Measurements from ENCODE around the gene PRRC1.

DNA sequence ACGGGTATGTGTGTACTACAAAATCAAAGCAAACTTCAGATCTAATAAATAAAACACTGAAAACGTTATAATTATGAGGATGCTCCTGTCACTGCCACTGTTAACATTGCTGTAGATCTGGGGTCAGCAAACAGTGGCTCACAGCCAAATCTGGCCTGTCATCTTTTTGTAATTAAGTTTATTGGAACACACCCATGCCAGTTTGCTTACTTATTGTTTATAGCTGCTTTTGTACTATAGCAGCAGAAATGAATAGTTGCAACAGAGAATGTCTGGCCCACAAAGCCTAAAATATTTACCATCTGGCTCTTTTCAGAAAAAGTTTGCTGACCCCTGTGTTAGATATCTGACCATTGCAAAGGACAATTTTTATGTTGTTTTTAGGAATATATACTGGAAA, 32.1 kb downstream of the PRRC1 start:
- no peak for TF ChIP-seq POLR2A (IDR thresholded peaks at IDR 0.05)
- TF ChIP-seq, protein P1, sequence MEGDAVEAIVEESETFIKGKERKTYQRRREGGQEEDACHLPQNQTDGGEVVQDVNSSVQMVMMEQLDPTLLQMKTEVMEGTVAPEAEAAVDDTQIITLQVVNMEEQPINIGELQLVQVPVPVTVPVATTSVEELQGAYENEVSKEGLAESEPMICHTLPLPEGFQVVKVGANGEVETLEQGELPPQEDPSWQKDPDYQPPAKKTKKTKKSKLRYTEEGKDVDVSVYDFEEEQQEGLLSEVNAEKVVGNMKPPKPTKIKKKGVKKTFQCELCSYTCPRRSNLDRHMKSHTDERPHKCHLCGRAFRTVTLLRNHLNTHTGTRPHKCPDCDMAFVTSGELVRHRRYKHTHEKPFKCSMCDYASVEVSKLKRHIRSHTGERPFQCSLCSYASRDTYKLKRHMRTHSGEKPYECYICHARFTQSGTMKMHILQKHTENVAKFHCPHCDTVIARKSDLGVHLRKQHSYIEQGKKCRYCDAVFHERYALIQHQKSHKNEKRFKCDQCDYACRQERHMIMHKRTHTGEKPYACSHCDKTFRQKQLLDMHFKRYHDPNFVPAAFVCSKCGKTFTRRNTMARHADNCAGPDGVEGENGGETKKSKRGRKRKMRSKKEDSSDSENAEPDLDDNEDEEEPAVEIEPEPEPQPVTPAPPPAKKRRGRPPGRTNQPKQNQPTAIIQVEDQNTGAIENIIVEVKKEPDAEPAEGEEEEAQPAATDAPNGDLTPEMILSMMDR (IDR thresholded peaks at IDR 0.05): no peak

All from body of pancreas (tissue), 4 donors.